Endodermal cell (in vitro differentiated cells): ENCODE data around the gene OR2L3. TPM values are rescaled to one million over a fixed set of nuclear protein-coding genes. Genes with fewer than 3 reads are reported as not detected.

Source experiments
- DNase-seq: peaks from one replicate; pipeline ENCODE4 v3.0.0-alpha.2; 2017
- H3K27ac ChIP-seq: 2 replicates; pipeline ENCODE4 v1.5.1; 2013; ENCODE audit warnings: mild to moderate bottlenecking, low read depth, low read length, moderate library complexity
- H3K27me3 ChIP-seq: 2 replicates; pipeline ENCODE4 v1.6.1; 2013; ENCODE audit warnings: mild to moderate bottlenecking, low read length, moderate library complexity; ENCODE audit not compliant: insufficient read depth, control insufficient read depth, poor library complexity, severe bottlenecking
- H3K36me3 ChIP-seq: 2 replicates; pipeline ENCODE4 v1.7.0; 2013; ENCODE audit warnings: mild to moderate bottlenecking, low read length, moderate library complexity; ENCODE audit not compliant: control insufficient read depth, insufficient read depth
- H3K4me1 ChIP-seq: one replicate; pipeline ENCODE4 v1.7.0; 2013; ENCODE audit warnings: low read length; ENCODE audit not compliant: control insufficient read depth, insufficient read depth
- H3K4me3 ChIP-seq: 2 replicates; pipeline ENCODE4 v1.5.1; 2013; ENCODE audit warnings: mild to moderate bottlenecking, low read length, moderate library complexity
- H3K9ac ChIP-seq: 2 replicates; pipeline ENCODE4 v1.6.1; 2013; ENCODE audit warnings: mild to moderate bottlenecking, low read length, moderate library complexity; ENCODE audit not compliant: poor library complexity, severe bottlenecking; ENCODE audit errors: extremely low read depth
- H3K9me3 ChIP-seq: 2 replicates; pipeline ENCODE4 v1.6.1; 2013; ENCODE audit warnings: mild to moderate bottlenecking, low read length, moderate library complexity; ENCODE audit not compliant: control insufficient read depth
- H3K27ac Mint-ChIP-seq: 2 replicates; pipeline ENCODE4 v1.8.0; 2020; ENCODE audit warnings: mixed read lengths
- H3K27me3 Mint-ChIP-seq: 2 replicates; pipeline ENCODE4 v1.8.0; 2021; ENCODE audit warnings: mild to moderate bottlenecking, mixed read lengths; ENCODE audit not compliant: insufficient read depth
- H3K36me3 Mint-ChIP-seq: 2 replicates; pipeline ENCODE4 v1.8.0; 2020; ENCODE audit warnings: low read depth, mixed read lengths
- H3K4me1 Mint-ChIP-seq: 2 replicates; pipeline ENCODE4 v1.8.0; 2020; ENCODE audit warnings: mixed read lengths
- H3K4me3 Mint-ChIP-seq: 2 replicates; pipeline ENCODE4 v1.8.0; 2020; ENCODE audit warnings: mild to moderate bottlenecking, moderate library complexity, mixed read lengths
- H3K9me3 Mint-ChIP-seq: 2 replicates; pipeline ENCODE4 v1.8.0; 2020; ENCODE audit warnings: mild to moderate bottlenecking, mixed read lengths
- WGBS, 2 experiments: methylation state at CpG; one replicate each; pipeline versions ENCODE4 v1.1.5 to v1.1.7; 2013; ENCODE audit warnings: missing lambda C conversion rate in 2 of 2, mixed read lengths in 1 of 2; ENCODE audit not compliant: insufficient coverage in 1 of 2, insufficient read length in 1 of 2; 5-methylcytosine and 5-hydroxymethylcytosine counted together
- total RNA-seq, 2 donors: library from RNA; stranded (reverse); fragmentation: NEBNext Ultra II Directional in 1 of 2; extraction: Animal tissue kit (Norgen Biotek cat#: 25700) in 1 of 2; gene quantifications; 2 replicates in 1 of 2; 3 replicates in 1 of 2; pipeline ENCODE4 v1.2.1, GENCODE V29; 2021
- TF ChIP-seq, protein P1 (sequence below): fragments of 200-600 bp; sonication (generic); conservative IDR thresholded peaks from 2 replicates; pipeline ENCODE4 v1.5.0; 2021; ENCODE audit warnings: antibody characterized with exemption, mild to moderate bottlenecking

Gene OR2L3
- total RNA-seq, 2 donors from 2014 or later = not detected

DNA sequence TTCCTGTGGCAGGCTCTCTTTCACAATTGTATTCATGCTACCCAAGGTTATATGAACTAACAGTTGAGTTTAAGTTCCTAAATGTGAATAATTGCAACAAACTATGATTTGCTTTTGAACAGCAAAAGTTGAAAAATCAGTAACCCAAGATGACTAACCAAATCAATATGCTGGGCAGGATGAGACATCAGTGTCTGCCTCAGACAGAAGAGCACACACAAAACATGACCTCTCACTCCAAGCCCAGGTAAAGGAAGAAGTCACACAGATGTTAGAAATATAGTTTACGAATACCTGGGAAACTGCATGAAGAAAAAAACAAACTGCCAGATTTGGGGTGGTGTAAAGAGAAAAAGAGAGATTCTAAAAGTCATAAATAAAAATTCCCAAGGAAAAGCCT, 51.9 kb downstream of the OR2L3 start:
- Mint-ChIP-seq H3K4me1 (no peaks in the 10 kb centered on the region), H3K27me3 (no peaks in the 10 kb centered on the region), H3K4me3 (no peak overlapping the region), H3K36me3 (no peaks in the 10 kb centered on the region), H3K27ac (no peak overlapping the region), H3K9me3 (peaks cover 84% of the 10 kb centered on the region)
- 84% methylated on average over 1 of the region's 1 CpG; no CpG with 5 or more reads in 1 of the 2 experiments for WGBS, 2 experiments
- Histone ChIP-seq H3K27ac (no peak overlapping the region), H3K4me1 (no peaks in the 10 kb centered on the region), H3K36me3 (no peaks in the 10 kb centered on the region), H3K9ac (no peak overlapping the region), H3K9me3 (peaks cover 80% of the 10 kb centered on the region), H3K27me3 (no peaks in the 10 kb centered on the region), H3K4me3 (no peak overlapping the region)
- TF ChIP-seq, protein P1, sequence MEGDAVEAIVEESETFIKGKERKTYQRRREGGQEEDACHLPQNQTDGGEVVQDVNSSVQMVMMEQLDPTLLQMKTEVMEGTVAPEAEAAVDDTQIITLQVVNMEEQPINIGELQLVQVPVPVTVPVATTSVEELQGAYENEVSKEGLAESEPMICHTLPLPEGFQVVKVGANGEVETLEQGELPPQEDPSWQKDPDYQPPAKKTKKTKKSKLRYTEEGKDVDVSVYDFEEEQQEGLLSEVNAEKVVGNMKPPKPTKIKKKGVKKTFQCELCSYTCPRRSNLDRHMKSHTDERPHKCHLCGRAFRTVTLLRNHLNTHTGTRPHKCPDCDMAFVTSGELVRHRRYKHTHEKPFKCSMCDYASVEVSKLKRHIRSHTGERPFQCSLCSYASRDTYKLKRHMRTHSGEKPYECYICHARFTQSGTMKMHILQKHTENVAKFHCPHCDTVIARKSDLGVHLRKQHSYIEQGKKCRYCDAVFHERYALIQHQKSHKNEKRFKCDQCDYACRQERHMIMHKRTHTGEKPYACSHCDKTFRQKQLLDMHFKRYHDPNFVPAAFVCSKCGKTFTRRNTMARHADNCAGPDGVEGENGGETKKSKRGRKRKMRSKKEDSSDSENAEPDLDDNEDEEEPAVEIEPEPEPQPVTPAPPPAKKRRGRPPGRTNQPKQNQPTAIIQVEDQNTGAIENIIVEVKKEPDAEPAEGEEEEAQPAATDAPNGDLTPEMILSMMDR = no peak
- DNase-seq = no peak

DNA sequence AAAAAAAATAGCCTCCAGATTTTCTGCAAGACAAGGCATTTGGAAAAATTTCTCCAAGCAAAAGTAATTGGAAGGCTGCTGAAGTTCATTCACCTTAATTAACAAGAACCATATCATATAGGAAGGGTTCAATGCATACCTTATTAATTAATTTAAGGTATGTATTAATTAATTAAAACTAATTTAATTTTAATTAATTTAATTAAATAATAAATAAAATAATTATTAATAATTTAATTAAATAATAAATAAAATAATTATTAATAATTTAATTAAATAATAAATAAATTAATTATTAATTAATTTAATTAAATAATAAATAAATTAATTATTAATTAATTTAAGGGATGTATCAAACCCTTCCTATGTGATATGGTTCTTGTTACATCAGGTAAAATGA, 56.2 kb downstream of the OR2L3 start:
- H3K4me3 ChIP-seq = no peak overlapping the region
- H3K27ac ChIP-seq = no peak overlapping the region
- TF ChIP-seq, protein P1 = no peak
- no peak overlapping the region for H3K9ac ChIP-seq
- H3K36me3 Mint-ChIP-seq = no peaks in the 10 kb centered on the region
- no peaks in the 10 kb centered on the region for H3K27me3 ChIP-seq
- no peaks in the 10 kb centered on the region for H3K27me3 Mint-ChIP-seq
- no peaks in the 10 kb centered on the region for H3K36me3 ChIP-seq
- H3K4me3 Mint-ChIP-seq = no peak overlapping the region
- H3K4me1 ChIP-seq = no peaks in the 10 kb centered on the region
- no peaks in the 10 kb centered on the region for H3K4me1 Mint-ChIP-seq
- peaks cover 90% of the 10 kb centered on the region for H3K9me3 ChIP-seq
- H3K9me3 Mint-ChIP-seq = peaks cover 87% of the 10 kb centered on the region
- H3K27ac Mint-ChIP-seq = no peak overlapping the region
- DNase-seq = no peak

DNA sequence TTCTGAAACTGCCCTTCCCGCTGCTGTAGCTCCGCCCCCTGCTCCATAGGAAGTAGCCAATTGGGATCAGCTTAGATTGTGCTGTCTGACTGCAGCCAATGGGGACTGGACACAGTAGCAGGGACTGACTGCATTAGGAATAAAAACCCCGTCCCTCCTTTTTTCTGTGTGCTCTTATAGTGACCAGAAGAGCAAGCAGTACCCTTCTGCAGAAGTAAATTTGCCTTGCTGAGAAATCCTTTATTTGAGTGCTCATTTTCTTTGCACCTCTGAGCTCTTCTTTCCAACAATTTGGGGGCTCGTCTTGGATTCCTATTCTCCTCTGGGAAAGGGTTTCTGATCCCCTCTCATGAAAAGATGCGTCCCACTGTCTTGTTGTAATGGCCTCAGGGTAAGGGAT, 64.5 kb downstream of the OR2L3 start:
- Mint-ChIP-seq H3K36me3 (no peaks in the 10 kb centered on the region), H3K9me3 (peaks cover 76% of the 10 kb centered on the region), H3K27ac (no peak overlapping the region), H3K4me3 (no peak overlapping the region), H3K4me1 (no peaks in the 10 kb centered on the region), H3K27me3 (no peaks in the 10 kb centered on the region)
- Histone ChIP-seq H3K9me3 (peaks cover 84% of the 10 kb centered on the region), H3K4me1 (no peaks in the 10 kb centered on the region), H3K4me3 (no peak overlapping the region), H3K27me3 (no peaks in the 10 kb centered on the region), H3K27ac (no peak overlapping the region), H3K9ac (no peak overlapping the region), H3K36me3 (no peaks in the 10 kb centered on the region)
- TF ChIP-seq, protein P1 = no peak
- no peak for DNase-seq
- 72 to 77% methylated on average over 4 to 5 of the region's 5 CpGs for WGBS, 2 experiments

Other genes with a start within 250 kb of the OR2L3 start
- gene OR14A16, start 222.7 kb upstream of the OR2L3 start, total RNA-seq = not detected
- gene OR11L1, start 204.9 kb upstream of the OR2L3 start, total RNA-seq = not detected
- gene TRIM58, start 189.6 kb upstream of the OR2L3 start, total RNA-seq = 1 to 10 TPM; 1.7 to 1.8 TPM
- gene OR2W3, start 151.2 kb upstream of the OR2L3 start, total RNA-seq = 1 to 10 TPM in 1 of 2 donors, under 1 TPM in 1; 0.29 to 1.6 TPM
- gene OR2T8, start 126.6 kb upstream of the OR2L3 start, total RNA-seq = not detected
- gene OR2AJ1, start 121.9 kb upstream of the OR2L3 start, total RNA-seq = not detected
- gene OR2L8, start 98.0 kb upstream of the OR2L3 start, total RNA-seq = not detected
- gene OR2AK2, start 81.6 kb upstream of the OR2L3 start, total RNA-seq = not detected
- not detected for gene OR2L5, start 33.2 kb upstream of the OR2L3 start, total RNA-seq
- under 1 TPM; 0.07 to 0.13 TPM for gene OR2L2, start 16.8 kb upstream of the OR2L3 start, total RNA-seq
- gene OR2L13, start 48.3 kb downstream of the OR2L3 start, total RNA-seq = not detected
- not detected for gene OR2M5, start 98.3 kb downstream of the OR2L3 start, total RNA-seq
- not detected for gene OR2M2, start 128.0 kb downstream of the OR2L3 start, total RNA-seq
- not detected for gene OR2M3, start 150.4 kb downstream of the OR2L3 start, total RNA-seq
- not detected for gene OR2M4, start 184.6 kb downstream of the OR2L3 start, total RNA-seq
- gene OR2T33, start 231.1 kb downstream of the OR2L3 start, total RNA-seq = not detected